Tibial artery (tissue), 4 donors: ENCODE results near the gene TGM1.
A peak's percentile ranks its signal among the peaks of the same experiment; 100 is the strongest.

Experiments
- DNase-seq, 2 donors: peaks; one replicate each; pipeline ENCODE4 v3.0.0-alpha.2; 2019
- H3K27ac ChIP-seq, 2 donors: fragments of 200-600 bp; sonication (generic) in 1 of 2; 1 replicate in 1 of 2; 2 replicates in 1 of 2; pipeline ENCODE4 v1.5.1; 2018 to 2019; ENCODE audit warnings: mild to moderate bottlenecking in 1 of 2
- H3K27me3 ChIP-seq, 2 donors: fragments of 200-600 bp; sonication (generic) in 1 of 2; one replicate each; pipeline versions ENCODE4 v1.5.1 to v1.6.0; 2016 to 2019
- H3K36me3 ChIP-seq, 3 donors: fragments of 200-600 bp; sonication (generic) in 2 of 3; one replicate each; pipeline ENCODE4 v1.5.1; 2016 to 2019; ENCODE audit warnings: mild to moderate bottlenecking in 2 of 3
- H3K4me1 ChIP-seq, 4 donors: fragments of 200-600 bp; sonication (generic) in 2 of 4; 1 replicate in 3 of 4; 2 replicates in 1 of 4; pipeline ENCODE4 v1.5.1; 2016 to 2019
- H3K4me3 ChIP-seq, 2 donors: fragments of 200-600 bp; sonication (generic) in 1 of 2; 1 replicate in 1 of 2; 2 replicates in 1 of 2; pipeline ENCODE4 v1.5.1; 2018 to 2019; ENCODE audit warnings: mild to moderate bottlenecking in 2 of 2
- H3K9me3 ChIP-seq, 3 donors: fragments of 200-600 bp; sonication (generic) in 1 of 3; one replicate each; pipeline ENCODE4 v1.5.1; 2016 to 2019
- CTCF ChIP-seq, 2 experiments: fragments of 200-600 bp in 1 of 2; fragments of 450-650 bp in 1 of 2; IDR thresholded peaks; one replicate each; pipeline ENCODE4 v1.5.1; 2017 to 2019; ENCODE audit warnings: antibody characterized with exemption in 2 of 2, mild to moderate bottlenecking in 1 of 2, moderate library complexity in 1 of 2
- intact Hi-C: fragments of 100-400 bp; cut with DNase I; formaldehyde crosslinking; loops from one replicate; pipeline ENCODE4 v1.15.0; 2023; ENCODE audit warnings: low total_unique reads

Gene TGM1

GRCh38 chr14:24262821-24263733 lies at the start of gene TGM1:
TGM1 (minus strand) TSS chr14:24263177; CDS start chr14:24262352, 825 bp downstream.
- peak in 1 of 2 donors; percentile 38 for DNase-seq
- no peak within 1 kb of the TSS for H3K27ac ChIP-seq
- H3K4me3 ChIP-seq, result no peak within 1 kb of the TSS
- H3K9me3 ChIP-seq, result no peaks in the 10 kb centered on the region
- intact Hi-C loops, result no loop called here
- H3K4me1 ChIP-seq, result peaks cover 0 to 13% (median 10%) of the 10 kb centered on the region in 4 donors
- H3K36me3 ChIP-seq, result peaks cover 13 to 37% (median 27%) of the 10 kb centered on the region in 3 donors
- no peaks in the 10 kb centered on the region for H3K27me3 ChIP-seq
- no peak for TF ChIP-seq CTCF (IDR thresholded peaks at IDR 0.05)

DNA sequence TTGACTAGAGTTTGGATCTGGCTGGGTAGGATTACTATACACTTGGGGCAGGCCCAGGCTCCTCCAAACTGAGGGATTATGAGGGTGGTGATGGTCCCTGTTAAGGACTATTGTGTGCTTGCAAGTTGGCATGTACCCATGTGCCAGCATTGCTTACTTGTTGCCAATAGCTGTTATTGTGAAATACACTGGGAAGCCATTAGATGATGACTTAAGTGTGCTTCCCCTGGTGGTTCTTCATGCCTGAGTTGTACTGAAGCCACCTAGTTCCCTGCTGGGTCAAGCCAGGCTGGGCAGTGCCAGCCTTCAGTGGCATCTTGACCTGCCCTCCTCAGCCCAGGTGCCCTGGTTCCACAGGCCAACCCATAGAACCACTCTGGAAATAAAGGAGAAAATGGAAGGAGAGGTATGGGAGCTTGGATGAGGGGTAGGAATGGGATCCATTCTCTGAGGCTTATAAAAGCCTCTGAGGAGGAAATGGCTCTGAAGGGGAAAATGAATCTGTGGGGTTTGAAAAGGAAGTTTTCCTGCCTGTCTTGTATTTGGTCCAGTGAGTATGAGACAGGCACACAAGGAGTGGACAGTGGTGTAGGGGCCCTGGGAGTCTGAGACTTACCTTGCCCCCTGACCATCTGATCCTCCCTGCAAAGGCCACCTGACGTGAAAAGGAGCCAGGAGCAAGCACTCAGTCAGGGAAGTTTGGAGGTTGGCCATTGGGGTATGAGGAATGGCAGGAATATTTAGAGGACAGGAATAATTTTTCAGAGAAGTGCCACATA lies 49.0 kb upstream of the TGM1 start:
- DNase-seq, result no peak
- H3K4me1 ChIP-seq, result peaks cover 0 to 37% (median 23%) of the 10 kb centered on the region in 4 donors
- peak overlapping the region; percentile 69 to 79 for H3K27ac ChIP-seq
- H3K9me3 ChIP-seq, result no peaks in the 10 kb centered on the region
- peaks cover 0 to 22% of the 10 kb centered on the region in 2 donors for H3K27me3 ChIP-seq
- H3K36me3 ChIP-seq, result peaks cover 0 to 9% (median 4%) of the 10 kb centered on the region in 3 donors
- no peak for TF ChIP-seq CTCF (IDR thresholded peaks at IDR 0.05)
- peak overlapping the region in 1 of 2 donors; percentile 56 for H3K4me3 ChIP-seq
- intact Hi-C loops, result no loop called here

GRCh38 chr14:24310646-24311604 lies 47.9 kb upstream of the TGM1 start, which contains the start of gene LTB4R:
LTB4R (plus strand) TSS chr14:24311502; CDS start chr14:24315652, 4,150 bp downstream.
- peak; percentile 44 to 48 for TF ChIP-seq CTCF (IDR thresholded peaks at IDR 0.05)
- peak within 1 kb of the TSS; percentile 69 to 79 for H3K27ac ChIP-seq
- H3K9me3 ChIP-seq, result no peaks in the 10 kb centered on the region
- intact Hi-C loops, result no loop called here
- DNase-seq, result peak; percentile 52 to 86
- peak within 1 kb of the TSS; percentile 56 for H3K4me3 ChIP-seq
- H3K4me1 ChIP-seq, result peaks cover 0 to 30% (median 17%) of the 10 kb centered on the region in 4 donors
- peaks cover 0 to 11% of the 10 kb centered on the region in 2 donors for H3K27me3 ChIP-seq
- H3K36me3 ChIP-seq, result peaks cover 5 to 20% (median 14%) of the 10 kb centered on the region in 3 donors

DNA sequence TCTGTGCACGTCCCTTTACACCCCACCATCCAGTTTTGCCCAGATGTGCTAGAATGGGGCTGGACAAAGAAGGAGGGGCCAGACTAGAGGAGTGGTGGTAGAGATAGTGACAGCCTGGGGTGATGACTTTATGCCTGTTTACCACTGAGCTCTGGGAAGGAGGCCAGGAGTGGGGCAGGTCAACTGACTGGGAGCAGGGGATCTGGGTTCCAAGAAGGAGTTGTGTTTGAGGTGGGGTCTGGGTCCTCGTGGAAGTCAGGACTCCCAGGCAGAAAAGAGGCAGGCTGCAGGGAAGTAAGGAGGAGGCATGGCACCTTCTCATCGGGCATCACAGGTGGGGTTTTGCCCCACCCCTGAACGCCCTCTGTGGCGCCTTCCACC lies 47.3 kb upstream of the TGM1 start:
- Histone ChIP-seq H3K36me3 (peaks cover 12 to 26% (median 21%) of the 10 kb centered on the region in 3 donors), H3K4me1 (peaks cover 0 to 29% (median 16%) of the 10 kb centered on the region in 4 donors), H3K27ac (peak overlapping the region; percentile 69 to 79), H3K27me3 (peaks cover 0 to 5% of the 10 kb centered on the region in 2 donors), H3K9me3 (no peaks in the 10 kb centered on the region), H3K4me3 (peak overlapping the region; percentile 56)
- DNase-seq, result no peak
- intact Hi-C loops, result no loop called here
- no peak for TF ChIP-seq CTCF (IDR thresholded peaks at IDR 0.05)
